ENCODE data around the gene CRB3.

The CRB3 gene

GRCh38 chr19:6460099-6460884 is 3.8 kb upstream of the CRB3 start:
- TF ChIP-seq FOXP2 (optimal IDR thresholded peaks at IDR 0.05; ENCODE audit: borderline replicate concordance, extremely low read depth, extremely low read length, insufficient read depth) (peak; percentile 8), POLR2AphosphoS5 (IDR thresholded peaks at IDR 0.05; ENCODE audit: low read depth, low read length) (0 out of 2 replicates have a peak, but pooled peaks have one; percentile 32), SIN3A (IDR thresholded peaks at IDR 0.05; ENCODE audit: borderline replicate concordance, insufficient read depth, low read length) (no peak; the same call in 1 of the 2 replicates), TAF1 (IDR thresholded peaks at IDR 0.05; ENCODE audit: borderline replicate concordance, insufficient read depth, low read length) (no peak)
- TF ChIP-seq, protein P1, sequence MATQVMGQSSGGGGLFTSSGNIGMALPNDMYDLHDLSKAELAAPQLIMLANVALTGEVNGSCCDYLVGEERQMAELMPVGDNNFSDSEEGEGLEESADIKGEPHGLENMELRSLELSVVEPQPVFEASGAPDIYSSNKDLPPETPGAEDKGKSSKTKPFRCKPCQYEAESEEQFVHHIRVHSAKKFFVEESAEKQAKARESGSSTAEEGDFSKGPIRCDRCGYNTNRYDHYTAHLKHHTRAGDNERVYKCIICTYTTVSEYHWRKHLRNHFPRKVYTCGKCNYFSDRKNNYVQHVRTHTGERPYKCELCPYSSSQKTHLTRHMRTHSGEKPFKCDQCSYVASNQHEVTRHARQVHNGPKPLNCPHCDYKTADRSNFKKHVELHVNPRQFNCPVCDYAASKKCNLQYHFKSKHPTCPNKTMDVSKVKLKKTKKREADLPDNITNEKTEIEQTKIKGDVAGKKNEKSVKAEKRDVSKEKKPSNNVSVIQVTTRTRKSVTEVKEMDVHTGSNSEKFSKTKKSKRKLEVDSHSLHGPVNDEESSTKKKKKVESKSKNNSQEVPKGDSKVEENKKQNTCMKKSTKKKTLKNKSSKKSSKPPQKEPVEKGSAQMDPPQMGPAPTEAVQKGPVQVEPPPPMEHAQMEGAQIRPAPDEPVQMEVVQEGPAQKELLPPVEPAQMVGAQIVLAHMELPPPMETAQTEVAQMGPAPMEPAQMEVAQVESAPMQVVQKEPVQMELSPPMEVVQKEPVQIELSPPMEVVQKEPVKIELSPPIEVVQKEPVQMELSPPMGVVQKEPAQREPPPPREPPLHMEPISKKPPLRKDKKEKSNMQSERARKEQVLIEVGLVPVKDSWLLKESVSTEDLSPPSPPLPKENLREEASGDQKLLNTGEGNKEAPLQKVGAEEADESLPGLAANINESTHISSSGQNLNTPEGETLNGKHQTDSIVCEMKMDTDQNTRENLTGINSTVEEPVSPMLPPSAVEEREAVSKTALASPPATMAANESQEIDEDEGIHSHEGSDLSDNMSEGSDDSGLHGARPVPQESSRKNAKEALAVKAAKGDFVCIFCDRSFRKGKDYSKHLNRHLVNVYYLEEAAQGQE (IDR thresholded peaks at IDR 0.05; ENCODE audit: insufficient read depth in 1 of 2, low read depth in 2 of 2, low read length in 2 of 2): no peak

DNA sequence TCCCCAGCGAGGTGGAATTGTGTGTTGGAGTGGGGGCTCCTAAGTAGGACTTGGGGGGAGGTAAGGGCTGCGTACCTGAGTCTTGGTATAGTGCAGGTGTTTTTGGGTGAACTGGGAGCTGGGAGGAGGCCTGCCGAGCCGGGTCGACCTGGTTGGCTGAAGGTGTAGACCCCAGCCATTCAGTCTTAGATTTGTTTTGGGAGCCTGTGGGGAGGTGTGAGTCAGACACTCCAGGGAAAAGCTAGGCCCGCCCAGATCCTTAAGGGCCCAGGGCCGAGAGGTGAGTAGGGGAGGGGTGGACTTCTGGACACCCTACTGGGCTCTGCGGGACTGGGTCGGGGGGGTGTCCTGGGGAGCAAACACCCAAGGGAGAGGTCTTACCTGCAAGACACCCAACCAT is 935 bp downstream of the CRB3 start:
- TF ChIP-seq POLR2AphosphoS5 (IDR thresholded peaks at IDR 0.05; ENCODE audit: low read depth, low read length): no peak

GRCh38 chr19:6465663-6466062 is 1.6 kb downstream of the CRB3 start:
- no peak for TF ChIP-seq TAF1 (IDR thresholded peaks at IDR 0.05; ENCODE audit: borderline replicate concordance, insufficient read depth, low read length)
- no peak for TF ChIP-seq POLR2AphosphoS5 (IDR thresholded peaks at IDR 0.05; ENCODE audit: low read depth, low read length)
- TF ChIP-seq SIN3A (IDR thresholded peaks at IDR 0.05; ENCODE audit: borderline replicate concordance, insufficient read depth, low read length): no peak
- TF ChIP-seq, protein P1 (IDR thresholded peaks at IDR 0.05; ENCODE audit: insufficient read depth in 1 of 2, low read depth in 2 of 2, low read length in 2 of 2): no peak

DNA sequence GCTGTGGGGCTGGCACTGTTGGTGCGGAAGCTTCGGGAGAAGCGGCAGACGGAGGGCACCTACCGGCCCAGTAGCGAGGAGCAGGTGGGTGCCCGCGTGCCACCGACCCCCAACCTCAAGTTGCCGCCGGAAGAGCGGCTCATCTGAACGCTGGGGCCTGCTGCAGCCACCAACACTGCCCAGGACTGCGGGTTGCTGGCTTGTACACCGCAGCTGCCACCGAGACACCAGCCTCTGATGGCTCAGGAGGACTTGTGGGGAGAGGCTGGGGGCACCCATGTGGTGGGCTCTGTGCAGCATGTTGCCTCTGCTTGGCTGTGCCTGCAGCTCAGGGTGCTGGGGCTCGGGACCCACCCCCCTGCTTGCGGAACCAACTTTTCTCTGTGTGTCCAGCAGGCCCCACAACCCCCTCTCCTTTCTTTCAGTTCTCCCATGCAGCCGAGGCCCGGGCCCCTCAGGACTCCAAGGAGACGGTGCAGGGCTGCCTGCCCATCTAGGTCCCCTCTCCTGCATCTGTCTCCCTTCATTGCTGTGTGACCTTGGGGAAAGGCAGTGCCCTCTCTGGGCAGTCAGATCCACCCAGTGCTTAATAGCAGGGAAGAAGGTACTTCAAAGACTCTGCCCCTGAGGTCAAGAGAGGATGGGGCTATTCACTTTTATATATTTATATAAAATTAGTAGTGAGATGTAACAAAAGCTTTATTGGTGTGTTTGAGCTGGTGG is 2.6 kb downstream of the CRB3 start:
- no peak for TF ChIP-seq TAF1 (IDR thresholded peaks at IDR 0.05; ENCODE audit: borderline replicate concordance, insufficient read depth, low read length)
- no peak for TF ChIP-seq SIN3A (IDR thresholded peaks at IDR 0.05; ENCODE audit: borderline replicate concordance, insufficient read depth, low read length)
- no peak for TF ChIP-seq POLR2AphosphoS5 (IDR thresholded peaks at IDR 0.05; ENCODE audit: low read depth, low read length)
- TF ChIP-seq FOXP2 (optimal IDR thresholded peaks at IDR 0.05; ENCODE audit: borderline replicate concordance, extremely low read depth, extremely low read length, insufficient read depth): no peak
- TF ChIP-seq, protein P1 (IDR thresholded peaks at IDR 0.05; ENCODE audit: insufficient read depth in 1 of 2, low read depth in 2 of 2, low read length in 2 of 2): no peak

DNA sequence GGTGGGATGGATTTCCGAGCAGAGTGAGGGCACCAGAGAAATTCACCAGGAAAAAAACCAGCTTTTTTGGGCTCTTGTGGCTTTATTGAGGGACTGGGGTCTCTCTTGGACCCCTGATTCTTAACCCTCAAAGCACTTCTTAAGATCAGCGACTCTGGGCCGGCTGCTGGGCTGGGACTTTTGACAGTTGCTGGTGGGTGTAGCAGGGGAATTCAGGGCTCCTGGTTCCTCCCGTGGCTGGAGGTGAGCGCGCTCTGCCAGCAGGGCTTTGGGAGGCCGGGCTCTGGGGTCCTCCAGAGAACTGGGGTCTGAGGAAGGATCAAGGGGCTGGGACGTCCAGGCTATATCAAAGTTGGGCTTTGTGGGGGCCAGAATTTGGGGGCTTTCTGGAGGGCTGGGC is 3.3 kb downstream of the CRB3 start:
- TF ChIP-seq SIN3A (IDR thresholded peaks at IDR 0.05; ENCODE audit: borderline replicate concordance, insufficient read depth, low read length) (no peak), TAF1 (IDR thresholded peaks at IDR 0.05; ENCODE audit: borderline replicate concordance, insufficient read depth, low read length) (no peak), POLR2AphosphoS5 (IDR thresholded peaks at IDR 0.05; ENCODE audit: low read depth, low read length) (no peak), FOXP2 (optimal IDR thresholded peaks at IDR 0.05; ENCODE audit: borderline replicate concordance, extremely low read depth, extremely low read length, insufficient read depth) (no peak)
- TF ChIP-seq, protein P1 (IDR thresholded peaks at IDR 0.05; ENCODE audit: insufficient read depth in 1 of 2, low read depth in 2 of 2, low read length in 2 of 2): no peak
